Hypothalamus (tissue), 51 donors: ENCODE results near the gene CAMKK1.
A peak's percentile ranks its signal among the peaks of the same experiment; 100 is the strongest.

Experiments used
- DNase-seq, 51 donors: peaks; one replicate each; lab custom pipeline; 2025; lab: John Stamatoyannopoulos, UW

Gene CAMKK1

GRCh38 chr17:3897731-3898130 lies 4.9 kb upstream of the CAMKK1 start:
- no peak for DNase-seq

DNA sequence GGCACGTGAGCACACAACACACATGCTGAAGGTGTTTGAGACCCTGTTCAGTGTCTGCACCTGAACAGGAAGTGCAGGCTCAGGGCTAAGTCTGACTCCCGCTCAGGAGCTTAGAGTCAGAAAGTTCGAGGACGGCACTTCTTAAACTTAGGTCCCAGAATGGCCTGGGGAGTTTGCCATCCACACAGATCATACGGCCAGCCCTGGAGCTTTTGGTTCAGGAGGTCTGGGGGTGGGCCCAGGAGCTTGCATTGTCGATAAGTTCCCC lies 4.0 kb upstream of the CAMKK1 start:
- DNase-seq = no peak

GRCh38 chr17:3896108-3896967 lies 3.5 kb upstream of the CAMKK1 start:
- DNase-seq = peak in 12 of 51 donors; percentile 13 to 53 (median 34)

GRCh38 chr17:3895354-3895753 lies 2.5 kb upstream of the CAMKK1 start:
- no peak for DNase-seq

DNA sequence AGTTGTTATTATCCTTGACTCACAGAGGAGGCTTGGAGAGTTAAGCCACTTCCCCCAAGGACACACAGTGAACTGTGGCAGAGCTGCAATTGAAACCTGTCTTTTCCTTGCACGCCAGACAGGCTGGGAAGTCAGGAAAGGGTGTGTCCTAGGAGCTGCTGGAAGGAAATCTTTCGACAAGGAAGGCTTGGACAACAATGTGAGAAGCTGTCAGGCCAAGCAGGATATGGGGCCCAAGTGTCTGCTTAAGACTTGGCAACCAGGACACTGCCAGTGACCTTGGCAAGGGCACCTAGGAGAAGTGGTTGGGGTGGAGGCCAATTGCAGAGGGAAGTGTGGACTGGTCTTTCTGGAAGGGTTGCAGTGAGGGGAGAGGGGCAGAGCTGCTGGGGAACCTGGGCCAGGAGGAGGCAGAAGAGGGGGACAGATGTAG lies 2.1 kb upstream of the CAMKK1 start:
- DNase-seq = peak in 6 of 51 donors; percentile 7 to 40 (median 18)

DNA sequence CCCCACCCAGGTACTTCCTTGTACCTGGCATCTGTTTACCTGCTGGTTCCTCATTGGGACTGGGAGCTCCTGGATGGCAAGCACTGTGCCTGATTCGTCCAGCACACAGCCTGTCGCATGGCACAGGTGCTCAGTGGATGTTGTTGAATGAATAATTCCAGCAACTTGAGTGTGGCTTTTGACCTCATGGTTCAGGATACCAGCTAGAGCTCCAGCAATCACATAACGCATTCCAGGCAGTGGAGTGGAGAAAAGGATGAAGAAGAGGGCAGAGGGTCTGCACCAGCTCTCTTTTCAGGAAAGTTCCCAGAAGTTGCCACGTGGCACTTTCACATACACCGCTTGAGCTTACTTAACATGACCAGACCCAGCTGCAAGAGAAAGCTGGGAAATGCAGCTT lies 1.3 kb upstream of the CAMKK1 start:
- no peak for DNase-seq

DNA sequence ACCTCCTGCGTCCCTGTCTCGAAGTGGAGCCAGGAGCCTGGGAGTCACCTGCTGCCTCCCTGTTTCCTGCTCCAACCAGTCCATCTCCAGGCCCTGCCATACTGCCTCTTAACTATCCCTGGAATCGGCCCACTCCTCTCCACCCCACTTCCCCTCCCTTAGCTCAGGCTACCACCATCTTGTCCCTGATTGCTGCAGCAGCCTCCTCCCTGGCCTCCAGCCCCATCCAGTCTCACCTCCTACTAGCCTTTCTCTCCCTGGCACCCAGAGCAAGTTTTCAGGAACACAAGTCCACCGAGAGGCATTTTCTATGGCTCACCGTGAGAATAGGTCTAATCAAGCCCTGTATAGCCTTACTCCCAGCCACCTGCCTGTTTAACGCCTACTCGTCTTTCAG lies 865 bp upstream of the CAMKK1 start:
- peak in 1 of 51 donors; percentile 45 for DNase-seq

- peak in 37 of 51 donors; percentile 12 to 79 (median 49) for DNase-seq
These were observed 506 bp downstream of the CAMKK1 start for GRCh38 chr17:3892095-3892998.

GRCh38 chr17:3891626-3892094 lies 1.2 kb downstream of the CAMKK1 start:
- no peak for DNase-seq

- DNase-seq = no peak
These were observed 2.0 kb downstream of the CAMKK1 start for GRCh38 chr17:3890878-3891219.

- peak in 17 of 51 donors; percentile 10 to 83 (median 30) for DNase-seq
These were observed 2.6 kb downstream of the CAMKK1 start for GRCh38 chr17:3890082-3890877.

DNA sequence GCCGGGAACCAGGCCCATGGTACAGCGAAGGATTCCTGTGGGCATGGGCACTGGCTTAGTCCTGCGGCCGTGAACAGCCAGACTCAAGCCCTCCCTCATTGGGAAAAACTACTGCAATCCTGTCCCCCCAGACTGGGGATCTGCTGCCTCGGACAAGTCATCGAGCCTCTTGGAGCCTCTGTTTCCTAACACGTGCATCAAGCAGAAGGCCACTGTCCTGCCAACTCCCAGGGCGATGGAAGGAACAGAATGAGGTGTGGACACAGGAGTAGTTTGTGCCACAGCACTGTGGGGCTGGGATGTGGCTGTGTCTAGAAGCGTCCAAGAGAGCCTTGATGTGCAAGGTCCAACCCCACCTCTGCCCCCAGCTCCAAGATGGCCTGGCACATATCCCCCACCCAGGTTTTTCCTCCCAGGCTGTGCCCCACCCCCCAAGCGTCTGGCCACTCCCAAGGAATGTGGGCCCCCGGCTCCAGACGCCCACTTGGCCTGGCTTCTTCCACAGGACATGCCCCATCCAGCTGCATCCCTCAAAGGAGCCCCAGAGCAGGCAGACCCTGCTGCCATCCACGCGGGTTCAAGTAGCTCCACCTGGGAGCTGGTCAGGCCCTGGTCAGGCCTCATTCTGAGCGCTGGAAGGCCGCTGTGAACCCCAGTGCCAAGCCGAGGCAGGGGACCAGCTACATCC lies 3.4 kb downstream of the CAMKK1 start:
- no peak for DNase-seq

GRCh38 chr17:3888343-3889171 lies 4.3 kb downstream of the CAMKK1 start:
- DNase-seq = peak in 9 of 51 donors; percentile 14 to 76 (median 26)

- no peak for DNase-seq
These were observed 5.0 kb downstream of the CAMKK1 start for GRCh38 chr17:3887804-3888203.

DNA sequence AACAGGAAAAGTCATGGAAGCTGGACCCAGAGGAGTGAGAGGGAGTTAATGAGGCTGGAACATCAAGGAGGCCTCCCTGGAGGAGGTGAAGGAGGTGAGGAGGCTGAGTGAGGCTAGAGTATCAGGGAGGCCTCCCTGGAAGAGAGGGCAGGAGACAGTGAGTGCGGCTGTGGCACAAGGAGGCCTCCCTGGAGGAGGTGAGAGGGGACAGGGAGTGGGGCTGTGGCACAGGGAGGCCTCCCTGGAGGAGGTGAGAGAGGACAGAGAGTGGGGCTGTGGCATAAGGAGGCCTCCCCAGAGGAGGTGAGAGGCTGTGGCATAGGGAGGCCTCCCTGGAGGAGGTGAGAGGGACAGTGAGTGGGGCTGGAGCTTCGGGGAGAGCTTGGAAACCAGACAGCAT lies 5.5 kb downstream of the CAMKK1 start:
- no peak for DNase-seq

DNA sequence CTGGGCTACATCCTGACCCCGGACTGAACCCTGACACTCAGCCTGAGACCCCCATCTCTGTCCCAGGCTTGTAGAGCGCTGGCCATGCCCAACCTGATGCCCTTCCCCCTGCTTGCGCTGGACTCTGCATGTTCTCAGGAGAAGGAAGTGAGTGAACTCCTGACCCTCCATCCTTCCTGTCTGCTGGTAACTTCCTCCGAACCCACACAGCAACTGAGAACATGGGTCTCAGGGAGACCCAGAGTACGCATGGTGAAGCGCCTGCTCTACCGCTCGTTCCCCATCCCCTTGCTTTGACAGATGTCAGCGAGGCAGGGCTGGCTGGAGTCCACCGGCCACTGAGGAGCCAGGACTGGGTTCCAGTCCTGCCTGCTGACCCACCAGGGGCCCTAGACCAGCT lies 6.1 kb downstream of the CAMKK1 start:
- DNase-seq = peak in 11 of 51 donors; percentile 9 to 39 (median 19)

DNA sequence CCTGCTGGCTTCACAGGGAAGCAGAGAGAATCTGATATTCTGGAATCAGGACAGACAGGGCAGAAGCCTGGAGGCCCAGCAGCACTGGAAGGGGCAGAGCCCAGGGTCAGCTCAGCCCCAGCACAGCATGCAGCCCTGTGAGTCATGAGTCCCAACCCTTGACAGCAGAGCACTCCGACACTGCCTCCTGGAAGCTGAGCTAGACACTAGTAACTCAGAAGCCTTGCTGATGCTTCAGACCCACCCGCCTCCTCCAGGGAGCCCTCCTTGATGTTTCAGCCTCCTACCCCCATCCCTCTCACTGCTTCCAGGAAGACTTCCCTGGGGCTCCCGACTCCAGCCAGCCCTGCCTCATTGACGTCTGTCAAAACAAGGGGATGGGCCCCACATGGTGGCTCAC lies 6.9 kb downstream of the CAMKK1 start:
- DNase-seq = no peak

- peak in 1 of 51 donors; percentile 19 for DNase-seq
These were observed 7.6 kb downstream of the CAMKK1 start for GRCh38 chr17:3885271-3885670.

- DNase-seq = peak in 1 of 51 donors; percentile 26
These were observed 8.7 kb downstream of the CAMKK1 start for GRCh38 chr17:3884188-3884587.
